ENCODE measurements around the gene FOXP1.

- TF ChIP-seq, protein P1, sequence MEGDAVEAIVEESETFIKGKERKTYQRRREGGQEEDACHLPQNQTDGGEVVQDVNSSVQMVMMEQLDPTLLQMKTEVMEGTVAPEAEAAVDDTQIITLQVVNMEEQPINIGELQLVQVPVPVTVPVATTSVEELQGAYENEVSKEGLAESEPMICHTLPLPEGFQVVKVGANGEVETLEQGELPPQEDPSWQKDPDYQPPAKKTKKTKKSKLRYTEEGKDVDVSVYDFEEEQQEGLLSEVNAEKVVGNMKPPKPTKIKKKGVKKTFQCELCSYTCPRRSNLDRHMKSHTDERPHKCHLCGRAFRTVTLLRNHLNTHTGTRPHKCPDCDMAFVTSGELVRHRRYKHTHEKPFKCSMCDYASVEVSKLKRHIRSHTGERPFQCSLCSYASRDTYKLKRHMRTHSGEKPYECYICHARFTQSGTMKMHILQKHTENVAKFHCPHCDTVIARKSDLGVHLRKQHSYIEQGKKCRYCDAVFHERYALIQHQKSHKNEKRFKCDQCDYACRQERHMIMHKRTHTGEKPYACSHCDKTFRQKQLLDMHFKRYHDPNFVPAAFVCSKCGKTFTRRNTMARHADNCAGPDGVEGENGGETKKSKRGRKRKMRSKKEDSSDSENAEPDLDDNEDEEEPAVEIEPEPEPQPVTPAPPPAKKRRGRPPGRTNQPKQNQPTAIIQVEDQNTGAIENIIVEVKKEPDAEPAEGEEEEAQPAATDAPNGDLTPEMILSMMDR (IDR thresholded peaks at IDR 0.05 in 4 of 5, conservative IDR thresholded peaks at IDR 0.05 in 1 of 5): no peak
- TF ChIP-seq POLR2A (IDR thresholded peaks at IDR 0.05): no peak
Measured at GRCh38 chr3:71031181-71031580, 552.3 kb downstream of the FOXP1 start.
